ENCODE results near the gene MSRB3.

The MSRB3 gene

DNA sequence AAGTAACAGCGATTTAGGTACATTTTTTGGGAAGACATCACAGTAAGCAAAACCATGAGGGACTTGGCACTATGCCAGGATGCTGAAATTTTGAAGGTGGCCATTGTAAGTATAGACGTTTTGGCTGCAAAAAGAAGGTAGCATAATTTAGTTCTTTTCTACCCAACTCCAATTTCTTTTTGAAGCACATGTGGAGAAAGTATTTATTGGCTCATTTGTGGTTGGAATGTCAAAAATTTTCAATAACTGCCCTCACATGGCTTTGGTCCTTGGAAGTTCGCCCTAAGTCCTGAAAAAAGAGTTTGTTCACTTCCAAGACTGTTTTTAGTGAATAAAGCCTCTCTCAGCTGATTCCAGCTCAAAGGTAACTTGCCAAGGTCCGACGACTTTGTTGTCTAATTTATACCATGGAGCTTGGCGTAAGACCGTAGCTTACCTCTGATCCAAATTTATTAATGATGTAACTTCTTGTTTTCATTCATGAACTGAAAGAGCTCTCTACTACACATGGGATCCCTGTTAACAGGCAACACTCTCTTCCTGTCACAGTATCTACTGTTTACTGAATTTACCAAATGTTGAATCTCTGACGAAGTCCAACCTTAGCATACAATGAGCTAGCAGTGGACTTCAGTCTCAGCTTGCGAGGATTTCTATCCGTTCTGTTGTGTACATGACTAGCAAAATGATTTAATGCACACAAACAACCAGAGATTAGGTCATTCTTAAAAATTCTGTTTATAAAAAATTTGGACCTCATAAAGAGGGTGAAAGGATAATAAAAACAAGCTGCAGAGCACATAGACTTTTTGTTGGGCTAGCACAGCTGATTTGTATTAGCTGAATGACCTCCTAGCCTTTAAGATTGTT lies 49.0 kb downstream of the MSRB3 start:
- DNase-seq = no peak

DNA sequence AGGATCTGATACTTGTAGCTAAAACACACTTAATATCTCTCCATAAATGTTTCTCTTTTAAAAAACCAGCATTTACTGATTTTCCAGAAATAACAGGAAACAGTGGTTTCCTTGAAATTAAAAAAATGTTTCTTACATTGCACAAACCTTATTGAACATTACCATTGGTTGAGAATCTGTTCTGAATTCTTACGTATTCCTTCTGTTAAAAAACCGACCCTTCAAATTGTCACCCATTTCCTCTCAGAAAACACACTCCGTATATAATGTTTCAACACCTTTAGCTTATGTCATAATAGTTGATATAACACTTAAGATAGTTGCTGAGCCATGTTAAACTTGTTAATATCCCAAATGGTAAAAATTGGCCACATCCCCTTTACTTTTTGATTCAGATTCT lies 51.2 kb downstream of the MSRB3 start:
- DNase-seq = no peak

DNA sequence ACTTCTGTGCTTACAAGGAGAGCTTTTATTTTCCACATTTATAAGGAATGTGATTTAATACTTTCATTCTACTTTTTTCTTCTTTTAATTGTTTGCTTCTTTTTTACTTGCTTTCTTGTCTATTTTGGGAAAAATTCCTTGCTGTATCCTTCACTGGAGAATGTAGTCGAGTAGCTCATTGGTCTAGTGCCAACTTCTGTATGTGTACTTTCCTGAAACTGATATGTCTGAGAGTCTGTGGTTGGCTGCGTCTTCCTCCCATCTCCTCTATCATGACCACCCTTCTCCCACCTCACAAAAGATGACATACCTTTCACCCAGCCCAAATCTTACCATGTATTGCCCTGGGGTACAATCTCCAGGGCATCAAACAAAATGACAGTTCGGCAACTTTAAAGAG lies 51.8 kb downstream of the MSRB3 start:
- no peak for DNase-seq

DNA sequence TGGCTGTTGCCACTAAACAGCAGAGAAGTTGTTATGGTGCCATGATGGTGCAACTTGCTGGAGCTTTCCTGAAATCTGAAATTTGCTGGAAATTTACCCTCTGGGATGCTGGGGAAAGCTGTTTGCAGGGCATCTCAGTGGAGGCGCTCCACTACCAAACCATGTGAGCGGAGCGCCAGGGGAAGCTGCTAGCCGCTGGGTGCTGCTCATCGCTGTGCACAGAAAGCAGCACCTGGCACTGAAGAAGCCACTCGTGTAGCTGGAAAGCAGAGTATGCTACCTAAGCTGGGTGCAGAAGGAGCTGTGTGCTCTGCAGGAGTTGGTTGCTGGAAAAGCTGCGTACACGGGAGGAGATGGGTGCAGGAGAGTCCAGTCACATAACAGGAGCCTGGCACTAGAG lies 53.0 kb downstream of the MSRB3 start:
- no peak for DNase-seq

DNA sequence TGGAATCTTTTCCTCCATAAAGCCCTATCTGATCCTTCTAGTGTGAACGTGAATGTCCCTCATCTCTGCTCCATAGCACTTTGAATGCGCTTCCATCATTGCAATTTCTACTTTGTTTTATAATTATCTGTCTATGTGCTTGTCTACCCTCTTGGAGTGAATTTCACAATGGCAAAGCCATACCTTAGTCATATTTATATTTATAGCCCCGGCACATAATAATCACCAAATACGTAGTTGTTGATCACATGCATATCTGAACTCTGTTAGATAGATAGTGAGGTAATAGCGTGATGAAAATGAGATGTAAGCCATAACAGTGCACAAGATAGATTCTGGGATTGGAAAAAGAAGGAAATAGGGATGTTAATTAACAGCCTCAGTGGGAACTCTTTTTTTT lies 55.2 kb downstream of the MSRB3 start:
- DNase-seq = no peak

DNA sequence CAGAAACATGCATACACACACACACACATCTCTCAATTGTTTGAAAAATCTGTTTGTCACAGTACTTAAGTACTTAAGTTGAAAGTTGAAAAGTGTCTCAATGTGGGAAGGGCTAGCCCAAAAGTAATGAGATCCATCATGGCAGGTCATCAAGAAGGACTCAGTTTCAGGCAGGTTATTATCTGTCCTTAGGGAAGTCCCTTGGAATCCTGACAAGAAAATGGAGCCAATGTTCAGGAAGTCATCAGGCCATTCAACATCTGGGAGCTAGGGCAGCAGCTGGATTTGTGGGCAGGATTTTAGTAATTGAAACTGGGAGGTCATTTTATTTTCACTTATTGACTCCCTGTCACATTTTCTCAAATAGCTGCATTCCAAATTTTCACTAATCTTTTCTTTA lies 56.0 kb downstream of the MSRB3 start:
- no peak for DNase-seq

DNA sequence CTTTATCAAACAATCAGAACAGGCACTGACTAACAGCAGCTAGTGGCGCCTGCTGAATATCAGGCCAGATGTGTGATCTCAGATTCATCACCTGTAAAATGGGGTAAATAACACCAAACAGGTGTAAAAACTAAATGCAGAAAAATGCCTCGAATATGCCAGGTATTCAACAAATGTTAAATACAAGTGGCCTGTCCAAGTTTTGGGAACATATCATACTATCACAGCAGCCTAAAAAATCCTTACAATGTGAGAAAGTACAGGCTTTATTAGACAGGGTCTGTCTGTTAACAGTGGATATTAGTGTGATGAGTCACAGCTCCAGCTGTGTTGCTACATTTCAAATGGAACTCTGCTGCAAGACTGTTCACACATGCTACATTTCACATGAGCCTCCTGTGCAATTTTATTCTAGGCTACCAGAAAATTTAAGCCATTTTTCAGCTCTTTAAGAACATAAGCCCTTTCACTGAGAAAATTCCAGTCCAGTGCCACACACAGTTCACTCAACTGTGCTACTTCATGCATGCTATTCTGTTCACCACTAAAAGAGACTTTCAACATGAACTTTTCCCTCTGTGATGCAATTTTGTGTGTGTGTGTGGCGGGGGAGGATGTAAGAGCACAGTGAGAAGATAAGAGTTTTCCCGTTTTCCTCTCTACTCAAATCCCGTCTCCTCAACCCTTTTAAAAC lies 56.7 kb downstream of the MSRB3 start:
- DNase-seq = no peak

DNA sequence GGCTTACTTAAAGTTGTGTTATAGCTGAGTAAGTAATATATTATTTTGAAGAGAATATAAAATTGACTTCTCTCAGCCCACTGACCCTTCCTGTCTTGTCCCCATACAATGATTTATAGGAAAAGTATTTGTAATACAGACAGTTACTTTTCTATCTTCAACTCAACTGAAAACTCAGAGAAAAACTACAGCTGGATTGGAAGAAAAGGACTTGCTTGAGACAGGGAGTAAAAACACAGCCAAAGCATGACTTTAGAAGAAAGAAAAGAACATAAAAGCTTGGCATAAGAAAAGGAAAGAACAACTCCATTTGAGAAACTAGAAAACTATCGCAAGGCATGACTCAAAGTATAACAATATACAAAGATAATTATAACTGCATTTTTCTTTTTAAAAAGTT lies 57.5 kb downstream of the MSRB3 start:
- DNase-seq = no peak

DNA sequence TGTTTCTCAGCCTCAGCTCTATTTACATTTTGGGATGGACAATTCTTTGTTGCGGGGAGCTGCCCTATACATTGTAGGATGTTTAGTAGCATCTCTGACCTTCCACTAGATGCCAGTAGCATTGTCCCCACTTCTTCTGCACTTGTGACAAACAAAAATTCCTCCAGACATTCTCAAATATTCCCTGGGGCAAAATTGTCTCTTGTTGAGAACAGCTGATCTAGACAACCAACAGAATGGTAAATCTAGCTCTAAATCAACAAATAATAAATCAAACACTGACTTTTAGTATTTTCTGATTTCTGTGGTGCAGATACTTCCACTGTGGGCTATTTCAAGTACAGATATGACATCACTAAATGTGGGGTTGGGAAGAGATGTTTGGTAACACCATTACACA lies 60.7 kb downstream of the MSRB3 start:
- no peak for DNase-seq

DNA sequence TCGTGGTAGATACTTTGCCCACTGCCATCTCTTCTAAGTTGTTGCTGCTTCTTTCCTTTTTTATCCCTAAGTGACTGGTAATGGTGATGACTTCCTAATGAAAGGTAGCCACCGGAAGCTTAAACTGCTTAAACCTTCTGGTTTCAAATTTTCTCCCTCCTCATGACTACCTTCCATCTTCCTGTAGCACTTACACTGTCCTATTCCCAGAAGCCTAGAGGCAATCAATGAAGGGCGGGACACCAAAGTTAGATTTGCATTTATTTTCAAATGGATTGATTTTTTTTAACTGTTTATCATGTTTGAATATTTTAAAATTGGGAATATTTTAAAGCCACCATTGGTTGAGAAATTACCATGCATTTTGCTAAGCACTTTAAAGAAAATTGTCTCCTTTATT lies 64.7 kb downstream of the MSRB3 start:
- DNase-seq = no peak

DNA sequence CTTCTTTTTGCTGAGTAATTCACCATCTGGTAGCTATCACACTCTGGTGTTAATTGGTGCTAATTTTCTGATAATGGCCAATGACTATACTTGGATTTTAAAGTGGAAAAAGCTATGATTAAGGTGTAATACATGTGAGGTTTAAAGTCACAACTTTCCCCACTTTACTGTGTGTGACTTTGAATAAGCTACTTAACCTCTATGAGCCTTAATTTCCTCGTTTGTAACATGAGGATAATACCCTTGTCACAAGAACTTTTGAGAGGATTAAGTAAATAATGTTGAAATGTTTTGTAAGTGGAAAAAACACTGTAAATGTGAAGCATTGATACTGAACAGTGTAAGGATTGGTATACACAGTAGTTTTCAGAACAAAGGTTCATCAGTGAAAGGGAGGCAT lies 65.3 kb downstream of the MSRB3 start:
- DNase-seq = no peak

DNA sequence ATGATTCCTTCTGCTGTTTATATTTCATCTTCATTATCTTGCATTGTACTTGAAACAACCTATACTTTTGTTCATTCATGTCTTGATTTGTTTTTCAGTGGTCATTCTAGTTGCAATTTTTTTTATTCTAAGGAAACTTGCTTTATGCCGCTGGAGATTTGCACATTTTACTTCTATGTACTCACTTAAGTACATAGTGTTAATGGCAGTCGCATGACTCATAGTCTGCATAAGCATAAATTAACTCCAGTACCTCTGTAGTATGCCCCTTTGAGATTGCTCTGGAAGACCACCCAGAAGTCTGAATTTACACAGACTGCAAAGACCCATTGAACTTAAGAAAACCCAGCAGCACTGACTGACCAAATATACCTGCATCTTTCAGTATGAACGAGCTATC lies 77.0 kb downstream of the MSRB3 start:
- no peak for DNase-seq

DNA sequence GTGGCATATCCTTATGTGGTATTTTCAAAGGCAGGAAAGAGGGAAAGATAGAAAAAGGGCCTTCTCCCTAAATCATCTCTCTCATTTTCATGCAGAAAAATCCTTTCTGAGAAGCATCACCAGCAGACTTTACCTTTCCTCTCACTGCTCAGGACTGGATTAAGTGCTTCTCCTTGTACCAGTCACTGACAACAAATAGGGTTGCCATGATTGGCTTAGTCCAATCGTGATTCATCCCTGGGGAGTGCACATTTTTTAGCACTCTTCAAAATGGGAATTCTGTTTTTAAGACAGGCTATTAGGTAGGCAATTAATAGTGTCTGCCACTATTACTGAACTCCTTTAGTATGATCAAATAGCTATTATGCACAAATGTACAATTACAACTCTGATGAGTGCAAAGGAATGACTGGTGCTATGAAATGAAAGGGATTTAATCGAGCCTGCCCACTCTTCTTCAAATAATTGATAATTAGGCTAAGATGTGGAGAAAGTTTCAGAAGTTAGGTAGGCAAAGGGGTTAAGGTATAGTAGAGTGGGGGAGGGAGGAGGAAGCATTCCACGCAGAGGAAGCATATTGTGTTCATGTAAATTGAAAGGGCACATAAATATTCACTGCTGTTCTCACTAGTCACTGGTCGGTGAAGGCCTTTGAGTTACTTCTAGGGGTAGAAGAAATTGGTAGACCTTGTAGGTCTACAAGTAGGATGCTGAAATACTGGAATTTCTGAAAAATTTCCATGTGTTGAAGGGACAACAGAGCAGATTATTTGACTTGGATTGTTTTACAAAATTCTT lies 84.0 kb downstream of the MSRB3 start:
- no peak for DNase-seq

DNA sequence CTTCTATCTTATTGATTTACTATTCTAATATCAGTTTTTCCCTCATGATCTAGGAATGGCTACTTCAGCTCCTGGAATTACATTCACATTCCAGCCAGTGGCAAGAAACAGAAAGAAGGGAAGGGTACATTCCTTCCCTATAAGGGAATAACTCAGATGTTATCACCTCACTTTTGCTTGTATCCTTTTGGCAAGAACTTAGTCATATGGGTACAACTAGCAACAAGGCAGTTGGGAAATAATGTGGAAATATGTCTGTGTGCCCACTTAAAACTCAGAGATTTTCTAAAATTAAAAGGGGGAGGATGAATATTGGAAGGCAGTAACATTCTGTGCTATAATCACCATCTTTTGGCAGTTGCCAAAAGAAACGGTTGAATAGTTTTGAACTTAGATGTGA lies 85.6 kb downstream of the MSRB3 start:
- no peak for DNase-seq

DNA sequence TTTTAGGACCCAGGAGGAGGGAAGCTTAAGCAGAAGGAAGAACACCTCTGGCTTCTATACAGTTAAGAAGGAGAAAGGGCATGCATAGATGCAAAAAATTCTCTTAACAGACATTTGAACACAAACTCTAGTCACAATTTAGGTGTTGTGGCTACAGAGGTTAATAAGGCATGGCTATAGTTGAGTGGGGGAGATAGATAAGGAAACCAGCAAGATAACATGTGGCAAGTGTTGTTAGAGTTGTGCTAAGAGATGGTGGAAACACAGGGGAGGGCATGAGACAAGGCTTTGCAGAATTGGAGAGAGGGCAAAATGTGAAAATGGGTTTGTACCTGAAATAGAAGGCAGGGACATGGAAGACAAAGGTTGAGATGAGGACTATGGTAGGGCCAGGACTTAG lies 88.9 kb downstream of the MSRB3 start:
- DNase-seq = no peak

DNA sequence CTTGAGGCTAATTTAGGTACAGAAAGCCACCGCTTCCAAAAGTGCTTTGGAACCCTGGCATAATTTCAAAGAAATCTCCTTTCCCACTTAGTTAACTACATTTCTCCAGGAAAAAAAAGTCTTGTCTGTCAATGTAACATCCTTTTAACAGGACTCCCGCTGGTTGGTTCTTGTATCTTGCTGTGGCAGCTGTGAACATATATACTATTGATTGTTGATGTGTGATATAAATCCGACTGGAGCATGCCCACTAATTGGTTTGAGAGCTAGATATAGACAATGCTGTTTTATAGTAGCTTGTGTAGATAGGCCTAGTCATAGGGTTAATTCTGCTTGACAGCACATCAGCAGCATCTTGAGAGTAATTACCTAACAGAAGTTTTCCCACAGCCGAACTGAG lies 89.6 kb downstream of the MSRB3 start:
- DNase-seq = no peak

DNA sequence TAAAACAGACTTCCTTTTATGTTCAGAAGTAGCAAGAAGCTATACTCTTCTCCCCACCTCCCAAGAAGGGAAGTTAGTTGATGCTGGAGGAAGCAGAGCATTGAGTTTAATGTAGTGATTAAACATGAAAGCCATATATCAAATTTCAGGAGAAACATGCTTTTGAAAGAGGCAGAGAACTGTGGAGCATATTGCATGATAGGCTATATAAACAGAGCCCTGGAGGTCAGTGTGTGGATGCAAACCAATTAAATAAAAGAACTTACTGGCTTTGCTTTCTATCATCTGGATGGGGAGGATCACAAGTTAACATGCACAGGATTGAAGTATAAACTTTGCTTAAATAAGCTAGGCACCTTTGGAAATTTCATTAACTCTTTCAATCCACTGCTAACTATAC lies 94.1 kb downstream of the MSRB3 start:
- DNase-seq = no peak

DNA sequence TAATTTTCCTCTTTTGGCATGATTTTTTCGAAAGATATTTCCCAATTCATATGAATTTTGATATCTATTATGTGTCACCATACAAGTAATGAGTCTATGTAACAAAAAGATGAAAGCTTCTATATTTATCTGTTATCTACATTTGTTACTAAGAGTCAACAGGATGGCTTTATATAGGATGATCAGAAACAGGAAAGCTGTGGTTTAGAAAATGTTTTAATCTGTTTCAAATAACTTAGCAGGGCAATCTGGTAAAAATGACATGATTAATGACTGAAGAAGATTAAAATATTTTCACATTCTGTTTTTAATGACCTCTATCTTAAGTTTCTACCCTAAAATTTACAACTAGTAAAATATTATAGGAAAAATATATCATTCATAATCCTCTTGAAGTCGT lies 105.8 kb downstream of the MSRB3 start:
- no peak for DNase-seq

DNA sequence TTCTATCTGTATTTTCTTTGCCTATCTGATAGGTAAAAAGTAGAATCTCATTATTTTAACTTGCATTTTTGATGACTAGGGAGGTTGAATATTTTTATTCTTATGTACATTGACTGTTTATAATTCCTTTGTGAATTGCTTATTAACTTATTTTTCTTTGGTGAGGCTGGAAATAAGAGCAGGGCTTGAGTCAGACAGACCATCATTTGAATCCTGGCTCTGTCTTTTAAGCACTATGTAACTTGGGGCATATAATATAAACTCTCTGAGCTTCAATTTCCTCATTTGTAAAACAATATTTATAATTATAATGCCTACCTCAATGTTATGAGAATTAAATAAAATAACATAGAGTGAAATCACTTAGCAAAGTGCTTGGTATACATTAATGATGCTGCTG lies 108.9 kb downstream of the MSRB3 start:
- DNase-seq = no peak

DNA sequence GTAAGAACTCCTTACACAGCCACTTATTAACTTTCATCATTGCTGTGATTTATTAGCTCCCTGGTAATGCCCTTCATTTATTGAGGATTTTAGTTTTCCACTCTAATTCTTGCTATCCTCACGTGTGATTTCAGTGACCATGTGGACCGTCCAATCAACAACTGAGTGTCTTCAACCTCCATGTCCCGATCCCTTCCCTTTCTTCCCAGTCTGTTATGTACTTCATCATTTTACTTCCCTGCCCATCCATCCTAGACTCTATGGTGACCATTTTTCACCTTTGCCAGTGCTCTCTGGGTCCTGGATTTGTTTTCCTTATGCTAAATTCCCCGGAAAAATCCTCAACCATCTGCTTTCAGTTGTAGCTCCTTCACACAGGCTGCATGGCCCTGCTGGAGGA lies 111.0 kb downstream of the MSRB3 start:
- no peak for DNase-seq

DNA sequence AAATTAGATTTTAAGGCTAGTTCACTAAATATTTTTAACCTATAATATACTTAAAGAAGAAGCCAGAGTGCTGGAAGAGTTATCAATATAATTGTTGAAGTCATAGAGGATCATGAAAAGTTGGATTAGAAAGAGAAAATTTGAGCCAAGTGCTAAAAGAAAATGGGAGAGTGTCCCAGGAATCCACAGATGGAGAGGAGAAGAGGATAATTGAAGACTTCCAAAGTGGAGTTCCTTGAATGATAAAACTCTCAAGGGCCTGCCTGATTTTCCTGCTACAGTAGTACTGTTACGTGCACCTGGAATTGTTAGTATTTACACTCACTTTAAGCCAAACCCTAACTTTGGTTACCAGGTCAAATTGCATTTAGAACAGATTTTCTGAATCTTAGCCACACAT lies 113.2 kb downstream of the MSRB3 start:
- no peak for DNase-seq

DNA sequence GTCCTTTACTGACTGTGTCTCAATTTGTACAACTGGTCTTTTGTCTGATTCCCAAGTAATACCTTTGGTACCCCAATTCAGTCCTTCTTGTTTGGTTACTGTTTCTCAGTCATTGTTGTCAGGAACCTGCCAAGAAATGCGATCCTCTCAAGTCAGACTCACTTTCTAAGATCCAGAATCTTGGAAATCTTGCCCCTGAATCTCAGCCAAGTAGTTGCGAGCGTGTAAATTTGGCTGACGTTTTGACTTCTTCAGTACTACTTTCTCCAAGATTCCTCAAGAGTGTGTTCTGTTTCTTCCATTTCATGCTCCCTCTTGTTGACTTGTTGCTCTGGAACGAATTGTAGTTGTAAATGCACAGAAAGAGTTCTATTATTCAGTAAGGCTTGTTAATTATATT lies 114.0 kb downstream of the MSRB3 start:
- no peak for DNase-seq

DNA sequence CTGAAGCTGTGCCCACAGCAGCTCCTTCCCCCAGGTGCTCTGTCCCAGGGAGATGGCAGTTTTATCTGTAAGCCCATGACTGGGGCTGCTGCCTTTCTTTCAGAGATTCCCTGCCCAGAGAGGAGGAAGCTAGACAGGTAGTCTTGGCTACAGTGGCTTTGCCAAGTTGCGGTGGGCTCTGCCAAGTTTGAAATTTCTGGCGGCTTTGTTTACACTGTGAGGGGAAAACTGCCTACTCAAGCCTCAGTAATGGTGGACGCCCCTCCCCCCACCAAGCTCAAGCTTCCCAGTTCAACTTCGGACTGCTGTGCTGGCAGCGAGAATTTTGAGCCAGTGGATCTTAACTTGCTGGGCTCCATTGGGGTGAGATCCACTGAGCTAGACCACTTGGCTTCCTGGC lies 124.7 kb downstream of the MSRB3 start:
- DNase-seq = no peak
